DOHH2 (cell line): ENCODE data around the gene LRRC74B.

Experiments
- EZH2phosphoT487 ChIP-seq: fragments of 200-600 bp; sonication (generic); IDR thresholded peaks from 2 replicates; pipeline ENCODE4 v1.6.1; 2017; ENCODE audit warnings: borderline replicate concordance, mild to moderate bottlenecking, antibody characterized with exemption, low read length, moderate library complexity, mixed read lengths
- TF ChIP-seq, protein P1 (sequence below): fragments of 200-600 bp; sonication (generic); IDR thresholded peaks from one replicate; pipeline ENCODE4 v1.5.1; 2014; ENCODE audit warnings: antibody characterized with exemption, mild to moderate bottlenecking, low read depth, low read length; ENCODE audit not compliant: poor library complexity, severe bottlenecking

DNA sequence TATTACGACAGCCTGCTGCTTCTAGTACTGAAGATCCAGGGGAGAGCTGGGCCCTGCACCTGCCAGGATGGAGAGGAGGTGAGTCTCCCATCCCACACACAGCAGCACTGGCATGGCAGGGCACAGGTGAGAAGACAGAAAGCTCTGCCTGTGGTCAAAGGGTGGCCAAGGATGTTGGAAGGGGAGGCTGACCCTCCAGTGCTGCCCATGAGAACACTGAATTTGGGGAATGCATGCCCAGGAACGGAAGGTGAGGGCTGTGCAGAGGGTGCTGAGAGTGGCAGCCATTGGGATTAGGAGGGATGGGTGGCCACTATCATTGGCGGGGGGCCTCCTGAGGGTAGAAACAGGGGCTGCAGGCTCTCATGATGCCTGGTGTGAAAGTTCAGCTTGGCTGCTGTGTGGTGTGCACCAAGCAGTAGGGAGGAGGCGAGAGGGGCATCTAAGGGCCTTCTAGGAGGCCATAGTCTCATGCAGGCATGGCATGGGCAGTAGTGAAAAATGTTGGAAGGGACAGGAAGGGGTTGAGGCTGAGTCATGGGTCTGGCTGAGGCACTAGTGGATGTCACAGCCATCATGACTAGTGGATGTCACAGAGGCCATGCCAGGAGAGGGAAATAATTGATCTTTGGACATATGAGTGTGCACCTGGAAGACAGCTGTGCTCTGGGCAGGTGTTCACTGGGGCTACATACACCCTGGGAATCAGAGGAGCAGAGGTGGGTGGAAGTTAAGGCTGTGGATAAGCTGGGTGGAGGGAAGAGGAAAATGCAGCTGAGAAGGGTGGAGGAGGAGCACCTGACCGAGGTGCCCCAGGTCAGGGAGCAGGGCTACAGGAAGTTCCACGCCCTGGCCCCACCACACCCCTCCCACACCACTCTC, 2.5 kb upstream of the LRRC74B start:
- TF ChIP-seq, protein P1, sequence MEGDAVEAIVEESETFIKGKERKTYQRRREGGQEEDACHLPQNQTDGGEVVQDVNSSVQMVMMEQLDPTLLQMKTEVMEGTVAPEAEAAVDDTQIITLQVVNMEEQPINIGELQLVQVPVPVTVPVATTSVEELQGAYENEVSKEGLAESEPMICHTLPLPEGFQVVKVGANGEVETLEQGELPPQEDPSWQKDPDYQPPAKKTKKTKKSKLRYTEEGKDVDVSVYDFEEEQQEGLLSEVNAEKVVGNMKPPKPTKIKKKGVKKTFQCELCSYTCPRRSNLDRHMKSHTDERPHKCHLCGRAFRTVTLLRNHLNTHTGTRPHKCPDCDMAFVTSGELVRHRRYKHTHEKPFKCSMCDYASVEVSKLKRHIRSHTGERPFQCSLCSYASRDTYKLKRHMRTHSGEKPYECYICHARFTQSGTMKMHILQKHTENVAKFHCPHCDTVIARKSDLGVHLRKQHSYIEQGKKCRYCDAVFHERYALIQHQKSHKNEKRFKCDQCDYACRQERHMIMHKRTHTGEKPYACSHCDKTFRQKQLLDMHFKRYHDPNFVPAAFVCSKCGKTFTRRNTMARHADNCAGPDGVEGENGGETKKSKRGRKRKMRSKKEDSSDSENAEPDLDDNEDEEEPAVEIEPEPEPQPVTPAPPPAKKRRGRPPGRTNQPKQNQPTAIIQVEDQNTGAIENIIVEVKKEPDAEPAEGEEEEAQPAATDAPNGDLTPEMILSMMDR: no peak
- no peak for TF ChIP-seq EZH2phosphoT487
